ENCODE measurements around the gene MRO.

MRO gene

GRCh38 chr18:50832754-50833153 lies 12.9 kb upstream of the MRO start:
- no peak for DNase-seq

GRCh38 chr18:50830544-50830943 lies 10.7 kb upstream of the MRO start:
- DNase-seq: no peak

- DNase-seq: no peak
Observed at GRCh38 chr18:50829644-50830043, 9.8 kb upstream of the MRO start.

GRCh38 chr18:50826027-50826426 lies 6.2 kb upstream of the MRO start:
- DNase-seq: no peak

- no peak for DNase-seq
Observed at GRCh38 chr18:50825621-50826020, 5.8 kb upstream of the MRO start.

- no peak for DNase-seq
Observed at GRCh38 chr18:50822756-50823155, 2.9 kb upstream of the MRO start.

- DNase-seq: peak; percentile 51
Observed at GRCh38 chr18:50820901-50821520, 1.2 kb upstream of the MRO start.

GRCh38 chr18:50819027-50819727 lies 639 bp downstream of the MRO start:
- no peak for DNase-seq

GRCh38 chr18:50816419-50817166 lies 3.2 kb downstream of the MRO start:
- no peak for DNase-seq

GRCh38 chr18:50814395-50814794 lies 5.4 kb downstream of the MRO start:
- DNase-seq: no peak

GRCh38 chr18:50813353-50813752 lies 6.5 kb downstream of the MRO start:
- no peak for DNase-seq

GRCh38 chr18:50812834-50813233 lies 7.0 kb downstream of the MRO start:
- no peak for DNase-seq

GRCh38 chr18:50807176-50807575 lies 12.6 kb downstream of the MRO start:
- no peak for DNase-seq

GRCh38 chr18:50806208-50806616 lies 13.6 kb downstream of the MRO start:
- peak; percentile 66 for DNase-seq

- DNase-seq: no peak
Observed at GRCh38 chr18:50805732-50806131, 14.1 kb downstream of the MRO start.

- DNase-seq: no peak
Observed at GRCh38 chr18:50803592-50803991, 16.2 kb downstream of the MRO start.

- DNase-seq: no peak
Observed at GRCh38 chr18:50802141-50802540, 17.7 kb downstream of the MRO start.

GRCh38 chr18:50797142-50797541 lies 22.7 kb downstream of the MRO start:
- no peak for DNase-seq

GRCh38 chr18:50796495-50796894 lies 23.3 kb downstream of the MRO start:
- no peak for DNase-seq

- DNase-seq: no peak
Observed at GRCh38 chr18:50793641-50794565, 25.9 kb downstream of the MRO start.

GRCh38 chr18:50792885-50793284 lies 26.9 kb downstream of the MRO start:
- DNase-seq: no peak

- DNase-seq: no peak
Observed at GRCh38 chr18:50791599-50792438, 28.0 kb downstream of the MRO start.

Measured in hematopoietic multipotent progenitor cell treated with erythropoietin and hydrocortisone succinate and interleukin-3 and kit ligand, for 4 days (in vitro differentiated cells).